Measurements from ENCODE around the gene RCC2.

The RCC2 gene

DNA sequence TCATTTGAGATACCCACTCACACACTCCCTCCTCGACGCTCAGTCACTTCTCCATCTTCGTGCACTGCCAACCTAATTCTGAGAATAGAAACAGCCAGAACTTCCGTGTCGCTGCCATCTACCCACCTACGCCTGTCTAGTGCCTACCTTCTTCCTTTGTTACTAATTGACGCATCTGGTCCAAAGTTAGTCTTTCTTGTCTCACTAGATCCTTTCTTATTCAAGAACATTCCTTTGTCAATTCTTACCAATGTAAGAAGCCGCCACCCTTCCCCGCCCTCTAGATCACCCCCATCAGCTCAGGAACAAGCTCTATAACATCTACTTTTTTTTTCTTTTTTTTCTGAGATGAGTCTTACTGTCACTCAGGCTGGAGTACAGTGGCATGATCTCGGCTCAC is 63.8 kb downstream of the RCC2 start (continued):
- TF ChIP-seq SP3 (tag by site-specific recombination; IDR thresholded peaks at IDR 0.05) = no peak
- TF ChIP-seq ZNF621 (tag by site-specific recombination; IDR thresholded peaks at IDR 0.05) = no peak
- TF ChIP-seq, protein P1, sequence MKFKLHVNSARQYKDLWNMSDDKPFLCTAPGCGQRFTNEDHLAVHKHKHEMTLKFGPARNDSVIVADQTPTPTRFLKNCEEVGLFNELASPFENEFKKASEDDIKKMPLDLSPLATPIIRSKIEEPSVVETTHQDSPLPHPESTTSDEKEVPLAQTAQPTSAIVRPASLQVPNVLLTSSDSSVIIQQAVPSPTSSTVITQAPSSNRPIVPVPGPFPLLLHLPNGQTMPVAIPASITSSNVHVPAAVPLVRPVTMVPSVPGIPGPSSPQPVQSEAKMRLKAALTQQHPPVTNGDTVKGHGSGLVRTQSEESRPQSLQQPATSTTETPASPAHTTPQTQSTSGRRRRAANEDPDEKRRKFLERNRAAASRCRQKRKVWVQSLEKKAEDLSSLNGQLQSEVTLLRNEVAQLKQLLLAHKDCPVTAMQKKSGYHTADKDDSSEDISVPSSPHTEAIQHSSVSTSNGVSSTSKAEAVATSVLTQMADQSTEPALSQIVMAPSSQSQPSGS (tag by site-specific recombination; IDR thresholded peaks at IDR 0.05; ENCODE audit: low read depth) = no peak
- no peak for TF ChIP-seq ZNF624 (tag by site-specific recombination; IDR thresholded peaks at IDR 0.05)
- TF ChIP-seq ZNF660 (tag by site-specific recombination; IDR thresholded peaks at IDR 0.05) = no peak

DNA sequence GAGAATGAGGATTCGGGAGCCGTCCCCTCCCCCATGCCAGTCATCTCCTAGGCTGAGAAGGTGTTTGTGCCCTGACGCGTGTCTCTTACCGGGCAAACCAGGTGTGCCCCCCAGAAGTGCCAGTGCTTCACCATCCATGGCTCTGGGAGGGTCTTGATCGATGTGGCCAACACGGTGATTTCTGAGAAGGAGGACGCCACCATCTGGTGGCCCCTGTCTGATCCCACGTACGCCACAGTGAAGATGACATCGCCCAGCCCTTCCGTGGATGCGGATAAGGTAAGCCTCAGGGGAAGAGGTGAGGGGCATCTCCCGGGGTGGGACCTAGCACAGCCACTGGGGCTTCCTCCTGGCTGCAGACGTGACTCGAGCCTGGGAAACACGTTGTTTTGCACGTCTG is 66.5 kb downstream of the RCC2 start:
- H3K4me1 ChIP-seq (ENCODE audit: control insufficient read depth, insufficient read depth, low read length) = no peaks in the 10 kb centered on the region
- TF ChIP-seq ZNF843 (tag by site-specific recombination; IDR thresholded peaks at IDR 0.05) = no peak
- no peak for TF ChIP-seq ZNF623 (tag by site-specific recombination; IDR thresholded peaks at IDR 0.05)
- TF ChIP-seq ZFP3 (tag by site-specific recombination; IDR thresholded peaks at IDR 0.05; ENCODE audit: low read depth) = no peak
- no peak for TF ChIP-seq ZNF433 (tag by site-specific recombination; IDR thresholded peaks at IDR 0.05; ENCODE audit: low read depth)
- TF ChIP-seq, protein P2, sequence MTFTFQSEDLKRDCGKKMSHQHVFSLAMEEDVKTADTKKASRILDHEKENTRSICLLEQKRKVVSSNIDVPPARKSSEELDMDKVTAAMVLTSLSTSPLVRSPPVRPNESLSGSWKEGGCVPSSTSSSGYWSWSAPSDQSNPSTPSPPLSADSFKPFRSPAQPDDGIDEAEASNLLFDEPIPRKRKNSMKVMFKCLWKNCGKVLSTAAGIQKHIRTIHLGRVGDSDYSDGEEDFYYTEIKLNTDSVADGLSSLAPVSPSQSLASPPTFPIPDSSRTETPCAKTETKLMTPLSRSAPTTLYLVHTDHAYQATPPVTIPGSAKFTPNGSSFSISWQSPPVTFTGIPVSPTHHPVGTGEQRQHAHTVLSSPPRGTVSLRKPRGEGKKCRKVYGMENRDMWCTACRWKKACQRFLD (tag by site-specific recombination; IDR thresholded peaks at IDR 0.05) = no peak
- no peak for TF ChIP-seq ZNF133 (tag by site-specific recombination; IDR thresholded peaks at IDR 0.05)
- TF ChIP-seq ZNF404 (tag by site-specific recombination; IDR thresholded peaks at IDR 0.05) = no peak
- no peak for TF ChIP-seq ZNF175 (tag by site-specific recombination; IDR thresholded peaks at IDR 0.05)
- no peak for TF ChIP-seq ZNF121 (tag by site-specific recombination; IDR thresholded peaks at IDR 0.05)
- H3K27ac ChIP-seq (ENCODE audit: extremely low read depth, low read depth, low read length) = no peak overlapping the region
- CTCF ChIA-PET = interaction anchor here (1.0 kb wide), 1 partner anchor 248 kb away, joined by 3 read pairs; no protein-coding TSS in a partner anchor
- H3K9me3 ChIP-seq (ENCODE audit: control insufficient read depth, insufficient read depth, low read depth, low read length) = no peaks in the 10 kb centered on the region
- H3K4me3 ChIP-seq (ENCODE audit: low read depth, low read length) = no peak overlapping the region
- POLR2A ChIA-PET = no interaction called here
- H3K36me3 ChIP-seq (ENCODE audit: control insufficient read depth in 2 of 2, insufficient read depth in 1 of 2, low read length in 2 of 2) = no peaks in the 10 kb centered on the region

DNA sequence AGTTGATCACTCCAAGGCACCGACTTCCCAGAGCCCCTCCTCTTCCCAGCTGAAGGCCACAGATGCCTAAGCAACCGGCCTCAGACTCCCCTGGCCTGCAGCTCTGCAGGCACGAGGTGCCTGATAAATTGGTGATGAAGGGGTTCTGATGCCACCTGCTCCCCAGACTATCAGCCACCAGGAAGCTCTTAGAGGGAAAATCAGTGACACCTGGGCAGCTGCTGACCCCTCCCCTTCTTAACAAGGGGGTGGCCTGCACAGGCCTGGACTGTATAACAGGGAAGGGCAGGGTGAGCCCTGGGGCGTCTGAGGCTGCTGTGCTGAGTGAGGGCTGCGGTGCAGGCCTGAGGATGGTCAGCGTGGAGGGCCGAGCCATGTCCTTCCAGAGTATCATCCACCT is 67.6 kb downstream of the RCC2 start, which contains the start of gene PADI6:
Gene PADI6, plus strand, starts transcription at position 301 of the 400 bp plus-strand sequence. Its CDS starts 50 bp downstream, at position 351.
- Histone ChIP-seq H3K4me3 (ENCODE audit: low read depth, low read length) (no peak within 1 kb of the TSS), H3K4me1 (ENCODE audit: control insufficient read depth, insufficient read depth, low read length) (no peaks in the 10 kb centered on the region), H3K9me3 (ENCODE audit: control insufficient read depth, insufficient read depth, low read depth, low read length) (no peaks in the 10 kb centered on the region), H3K36me3 (ENCODE audit: control insufficient read depth in 2 of 2, insufficient read depth in 1 of 2, low read length in 2 of 2) (no peaks in the 10 kb centered on the region), H3K27ac (ENCODE audit: extremely low read depth, low read depth, low read length) (no peak within 1 kb of the TSS)
- POLR2A ChIA-PET = no interaction called here
- CTCF ChIA-PET = interaction anchor here (0.7 to 1.3 kb wide), 6 partner anchors 9 to 326 kb away, joined by 3 to 8 read pairs (median 3); no protein-coding TSS in a partner anchor
- TF ChIP-seq ZNF112 (tag by site-specific recombination; IDR thresholded peaks at IDR 0.05) (no peak), GFI1B (tag by site-specific recombination; IDR thresholded peaks at IDR 0.05) (no peak), ZBTB1 (tag by site-specific recombination; IDR thresholded peaks at IDR 0.05) (no peak)
- TF ChIP-seq, protein P3, sequence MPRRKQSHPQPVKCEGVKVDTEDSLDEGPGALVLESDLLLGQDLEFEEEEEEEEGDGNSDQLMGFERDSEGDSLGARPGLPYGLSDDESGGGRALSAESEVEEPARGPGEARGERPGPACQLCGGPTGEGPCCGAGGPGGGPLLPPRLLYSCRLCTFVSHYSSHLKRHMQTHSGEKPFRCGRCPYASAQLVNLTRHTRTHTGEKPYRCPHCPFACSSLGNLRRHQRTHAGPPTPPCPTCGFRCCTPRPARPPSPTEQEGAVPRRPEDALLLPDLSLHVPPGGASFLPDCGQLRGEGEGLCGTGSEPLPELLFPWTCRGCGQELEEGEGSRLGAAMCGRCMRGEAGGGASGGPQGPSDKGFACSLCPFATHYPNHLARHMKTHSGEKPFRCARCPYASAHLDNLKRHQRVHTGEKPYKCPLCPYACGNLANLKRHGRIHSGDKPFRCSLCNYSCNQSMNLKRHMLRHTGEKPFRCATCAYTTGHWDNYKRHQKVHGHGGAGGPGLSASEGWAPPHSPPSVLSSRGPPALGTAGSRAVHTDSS (tag by site-specific recombination; IDR thresholded peaks at IDR 0.05) = no peak

DNA sequence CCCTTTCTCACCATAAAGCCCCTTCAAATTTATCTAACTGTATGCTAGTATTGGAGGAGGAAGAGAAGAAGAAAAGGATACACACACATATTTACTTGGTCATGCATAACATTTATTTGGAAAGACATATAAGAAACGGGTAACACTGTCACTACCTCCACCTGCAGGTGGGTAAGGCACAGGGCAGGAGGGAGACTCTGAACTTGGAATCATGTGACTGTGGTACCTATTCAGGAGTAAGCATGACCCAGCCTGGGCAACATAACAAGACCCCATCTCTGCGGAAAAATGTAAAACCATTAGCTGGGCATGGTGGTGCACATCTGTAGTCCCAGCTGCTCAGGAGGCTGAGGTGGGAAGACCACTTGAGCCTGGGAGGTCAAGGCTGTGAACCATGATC is 68.9 kb downstream of the RCC2 start:
- Histone ChIP-seq H3K4me1 (ENCODE audit: control insufficient read depth, insufficient read depth, low read length) (no peaks in the 10 kb centered on the region), H3K36me3 (ENCODE audit: control insufficient read depth in 2 of 2, insufficient read depth in 1 of 2, low read length in 2 of 2) (no peaks in the 10 kb centered on the region), H3K27ac (ENCODE audit: extremely low read depth, low read depth, low read length) (no peak overlapping the region), H3K4me3 (ENCODE audit: low read depth, low read length) (no peak overlapping the region), H3K9me3 (ENCODE audit: control insufficient read depth, insufficient read depth, low read depth, low read length) (no peaks in the 10 kb centered on the region)
- ChIA-PET CTCF (interaction anchor here (0.6 to 1.7 kb wide), 12 partner anchors 9 to 325 kb away, joined by 3 to 8 read pairs (median 4); partner anchors contain the start of gene PADI2), POLR2A (no interaction called here)
- TF ChIP-seq ZBTB1 (tag by site-specific recombination; IDR thresholded peaks at IDR 0.05) (no peak), ZNF121 (tag by site-specific recombination; IDR thresholded peaks at IDR 0.05) (peak; percentile 74; the same call in 1 of the 2 replicates)
- TF ChIP-seq, protein P4, sequence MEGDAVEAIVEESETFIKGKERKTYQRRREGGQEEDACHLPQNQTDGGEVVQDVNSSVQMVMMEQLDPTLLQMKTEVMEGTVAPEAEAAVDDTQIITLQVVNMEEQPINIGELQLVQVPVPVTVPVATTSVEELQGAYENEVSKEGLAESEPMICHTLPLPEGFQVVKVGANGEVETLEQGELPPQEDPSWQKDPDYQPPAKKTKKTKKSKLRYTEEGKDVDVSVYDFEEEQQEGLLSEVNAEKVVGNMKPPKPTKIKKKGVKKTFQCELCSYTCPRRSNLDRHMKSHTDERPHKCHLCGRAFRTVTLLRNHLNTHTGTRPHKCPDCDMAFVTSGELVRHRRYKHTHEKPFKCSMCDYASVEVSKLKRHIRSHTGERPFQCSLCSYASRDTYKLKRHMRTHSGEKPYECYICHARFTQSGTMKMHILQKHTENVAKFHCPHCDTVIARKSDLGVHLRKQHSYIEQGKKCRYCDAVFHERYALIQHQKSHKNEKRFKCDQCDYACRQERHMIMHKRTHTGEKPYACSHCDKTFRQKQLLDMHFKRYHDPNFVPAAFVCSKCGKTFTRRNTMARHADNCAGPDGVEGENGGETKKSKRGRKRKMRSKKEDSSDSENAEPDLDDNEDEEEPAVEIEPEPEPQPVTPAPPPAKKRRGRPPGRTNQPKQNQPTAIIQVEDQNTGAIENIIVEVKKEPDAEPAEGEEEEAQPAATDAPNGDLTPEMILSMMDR (tag by site-specific recombination; IDR thresholded peaks at IDR 0.05) = peak; percentile 35; the same call in 1 of the 2 replicates
- TF ChIP-seq, protein P5, sequence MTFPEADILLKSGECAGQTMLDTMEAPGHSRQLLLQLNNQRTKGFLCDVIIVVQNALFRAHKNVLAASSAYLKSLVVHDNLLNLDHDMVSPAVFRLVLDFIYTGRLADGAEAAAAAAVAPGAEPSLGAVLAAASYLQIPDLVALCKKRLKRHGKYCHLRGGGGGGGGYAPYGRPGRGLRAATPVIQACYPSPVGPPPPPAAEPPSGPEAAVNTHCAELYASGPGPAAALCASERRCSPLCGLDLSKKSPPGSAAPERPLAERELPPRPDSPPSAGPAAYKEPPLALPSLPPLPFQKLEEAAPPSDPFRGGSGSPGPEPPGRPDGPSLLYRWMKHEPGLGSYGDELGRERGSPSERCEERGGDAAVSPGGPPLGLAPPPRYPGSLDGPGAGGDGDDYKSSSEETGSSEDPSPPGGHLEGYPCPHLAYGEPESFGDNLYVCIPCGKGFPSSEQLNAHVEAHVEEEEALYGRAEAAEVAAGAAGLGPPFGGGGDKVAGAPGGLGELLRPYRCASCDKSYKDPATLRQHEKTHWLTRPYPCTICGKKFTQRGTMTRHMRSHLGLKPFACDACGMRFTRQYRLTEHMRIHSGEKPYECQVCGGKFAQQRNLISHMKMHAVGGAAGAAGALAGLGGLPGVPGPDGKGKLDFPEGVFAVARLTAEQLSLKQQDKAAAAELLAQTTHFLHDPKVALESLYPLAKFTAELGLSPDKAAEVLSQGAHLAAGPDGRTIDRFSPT (tag by site-specific recombination; IDR thresholded peaks at IDR 0.05) = no peak

All from HEK293 (cell line).